IgD-negative memory B cell (primary cell): Measurements from ENCODE around the gene SRGAP3. TPM values are rescaled to one million over a fixed set of nuclear protein-coding genes. Genes with fewer than 3 reads are reported as not detected.
A peak's percentile ranks its signal among the peaks of the same experiment; 100 is the strongest.

ENCODE experiments used
- H3K27ac Mint-ChIP-seq, 3 donors: one replicate each; pipeline ENCODE4 v1.8.0; 2020 to 2022; ENCODE audit warnings: mild to moderate bottlenecking in 3 of 3, mixed read lengths in 3 of 3, moderate library complexity in 1 of 3
- H3K27me3 Mint-ChIP-seq: one replicate; pipeline ENCODE4 v1.8.0; 2021; ENCODE audit warnings: mixed read lengths
- H3K36me3 Mint-ChIP-seq: one replicate; pipeline ENCODE4 v1.8.0; 2020; ENCODE audit warnings: mild to moderate bottlenecking, mixed read lengths
- H3K4me1 Mint-ChIP-seq, 3 donors: one replicate each; pipeline ENCODE4 v1.8.0; 2020 to 2022; ENCODE audit warnings: mixed read lengths in 3 of 3, mild to moderate bottlenecking in 1 of 3
- H3K4me3 Mint-ChIP-seq, 4 donors: one replicate each; pipeline ENCODE4 v1.8.0; 2020 to 2022; ENCODE audit warnings: mild to moderate bottlenecking in 4 of 4, mixed read lengths in 4 of 4, moderate library complexity in 3 of 4
- H3K9me3 Mint-ChIP-seq, 3 donors: one replicate each; pipeline ENCODE4 v1.8.0; 2020 to 2021; ENCODE audit warnings: mixed read lengths in 3 of 3, mild to moderate bottlenecking in 1 of 3
- polyA plus RNA-seq: library from polyadenylated mRNA; unstranded; fragments of 300-500 nt; fragmentation: Illumina TruSeq; gene quantifications from one replicate; pipeline ENCODE4 v1.2.3, GENCODE V29; 2021

Gene SRGAP3
- polyA plus RNA-seq, 1 donor from 2014 or later, result 0.24 TPM

DNA sequence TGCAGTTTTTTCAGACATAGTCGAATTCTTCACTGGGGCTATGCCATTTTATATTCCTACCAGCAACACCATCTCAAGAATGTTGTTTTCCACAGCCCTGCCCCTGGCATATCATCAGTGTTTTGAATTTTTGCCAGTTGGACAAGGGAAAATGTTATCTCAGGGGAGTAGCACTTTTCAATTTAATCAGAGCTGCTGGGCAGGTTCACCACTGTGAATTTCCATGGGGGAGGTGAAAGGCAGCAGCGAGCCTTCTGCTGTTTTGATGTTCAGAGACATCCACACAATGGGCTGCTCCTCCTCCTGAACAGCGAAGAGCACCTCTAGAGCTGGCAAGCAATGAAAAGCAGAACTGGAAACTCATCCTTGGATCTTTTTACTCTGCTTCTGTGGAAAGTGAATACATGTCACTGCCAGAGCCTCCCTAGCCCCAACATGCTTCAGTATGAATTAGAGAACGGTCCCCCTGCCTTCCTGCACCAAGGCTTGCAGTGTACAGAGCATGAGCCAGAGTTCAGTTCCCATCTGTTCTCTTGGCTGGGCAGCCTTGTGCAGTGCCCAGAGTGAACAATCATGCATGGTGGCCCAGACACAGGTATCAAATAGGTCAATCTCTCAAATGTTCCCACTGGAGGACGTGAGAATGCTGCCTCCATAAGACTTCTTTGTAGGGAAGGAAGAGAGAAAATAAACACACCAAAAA lies 230.0 kb downstream of the SRGAP3 start:
- Mint-ChIP-seq H3K27ac (no peak overlapping the region), H3K9me3 (peaks cover 0 to 1% (median 0%) of the 10 kb centered on the region in 3 donors)

DNA sequence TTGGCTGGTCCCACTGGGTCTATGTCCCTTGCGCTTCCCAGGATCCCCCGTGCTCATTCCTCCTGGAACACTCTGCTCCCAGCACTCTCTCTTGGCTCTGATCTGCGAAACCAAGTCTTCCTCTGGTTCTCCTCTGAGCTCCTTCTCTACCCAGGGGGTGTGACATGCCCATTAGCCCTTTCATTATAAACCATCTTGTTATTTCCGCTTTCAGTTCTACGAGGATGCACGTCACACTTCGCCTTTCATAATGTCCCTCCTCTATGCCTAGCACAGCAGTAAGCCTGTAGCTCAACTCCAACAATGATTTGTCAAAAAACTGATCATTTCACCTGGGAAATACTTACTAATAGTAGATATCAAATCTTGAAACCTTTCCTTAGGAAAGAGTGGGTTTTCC lies 234.2 kb downstream of the SRGAP3 start:
- H3K9me3 Mint-ChIP-seq, result peaks cover 0 to 3% (median 0%) of the 10 kb centered on the region in 3 donors
- no peak overlapping the region for H3K27ac Mint-ChIP-seq
- H3K36me3 Mint-ChIP-seq, result no peaks in the 10 kb centered on the region
- H3K4me1 Mint-ChIP-seq, result peaks cover 0 to 1% (median 0%) of the 10 kb centered on the region in 3 donors
- H3K4me3 Mint-ChIP-seq, result no peak overlapping the region
- H3K27me3 Mint-ChIP-seq, result no peaks in the 10 kb centered on the region

More for the DNA sequence above, 230.0 kb downstream of the SRGAP3 start:
- no peak overlapping the region for H3K4me3 Mint-ChIP-seq
- peaks cover 0 to 1% (median 0%) of the 10 kb centered on the region in 3 donors for H3K4me1 Mint-ChIP-seq
- peaks cover 2% of the 10 kb centered on the region for H3K36me3 Mint-ChIP-seq
- H3K27me3 Mint-ChIP-seq, result peaks cover 2% of the 10 kb centered on the region

DNA sequence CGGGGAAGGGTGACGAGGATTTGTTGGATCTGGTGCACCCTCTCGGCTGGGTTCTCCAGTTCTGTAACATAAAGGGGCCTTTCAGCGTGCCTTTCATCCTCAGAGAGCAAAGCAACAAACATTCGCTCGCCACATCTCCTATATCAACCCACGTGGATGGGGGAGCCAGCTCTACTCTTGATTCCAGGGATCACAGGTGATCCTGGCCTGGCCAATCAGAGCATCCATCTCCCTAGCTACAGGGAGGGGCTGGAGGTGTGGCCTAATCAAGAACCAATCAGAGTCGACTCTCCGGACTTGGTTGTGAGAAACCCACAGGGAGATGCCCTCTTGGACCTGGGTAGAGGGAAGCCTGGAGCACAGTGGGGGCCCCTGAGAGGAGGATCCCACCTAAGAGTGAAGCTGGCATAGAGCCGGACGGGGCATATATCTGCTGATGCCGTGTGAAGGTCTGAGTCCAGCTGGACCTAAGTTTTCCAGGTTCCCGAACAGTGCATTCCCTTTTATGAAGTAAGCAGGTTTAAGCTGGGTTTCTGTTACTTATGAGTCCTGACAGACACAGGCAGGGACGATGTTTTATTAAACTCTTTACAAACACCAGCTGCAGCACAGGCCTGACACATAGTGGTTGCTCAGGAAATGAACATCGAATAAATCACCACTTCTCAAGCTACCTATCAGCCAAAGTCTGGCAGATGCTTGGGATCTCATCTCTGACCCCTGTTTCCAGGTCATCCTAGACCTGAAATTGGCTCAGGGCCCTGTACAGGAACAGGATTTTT lies 235.5 kb downstream of the SRGAP3 start:
- Mint-ChIP-seq H3K27ac (no peak overlapping the region), H3K27me3 (no peaks in the 10 kb centered on the region), H3K9me3 (peaks cover 0 to 3% (median 0%) of the 10 kb centered on the region in 3 donors), H3K4me1 (peaks cover 0 to 1% (median 0%) of the 10 kb centered on the region in 3 donors), H3K36me3 (no peaks in the 10 kb centered on the region), H3K4me3 (no peak overlapping the region)

DNA sequence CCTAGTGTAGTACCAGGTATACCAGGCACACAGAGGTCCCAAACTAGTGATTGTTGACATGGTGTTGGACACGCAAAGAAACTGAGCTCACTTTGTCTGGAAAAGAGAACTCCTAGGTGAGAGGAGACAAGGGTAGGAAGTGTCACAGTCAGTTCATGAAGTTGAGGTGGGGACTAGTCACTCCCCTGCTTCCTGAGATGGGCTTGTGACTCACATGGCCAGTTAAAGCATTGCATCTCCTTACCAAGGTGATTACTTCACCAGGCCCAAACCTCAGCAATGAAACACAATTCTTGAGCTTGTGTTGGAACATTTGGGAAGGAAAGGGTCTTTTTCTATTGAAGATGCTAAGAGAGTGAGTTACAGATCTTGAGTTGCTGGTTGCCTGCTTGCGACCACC lies 236.9 kb downstream of the SRGAP3 start:
- Mint-ChIP-seq H3K27me3 (no peaks in the 10 kb centered on the region), H3K9me3 (peaks cover 0 to 8% (median 0%) of the 10 kb centered on the region in 3 donors), H3K4me3 (no peak overlapping the region), H3K36me3 (no peaks in the 10 kb centered on the region), H3K4me1 (peaks cover 0 to 1% (median 0%) of the 10 kb centered on the region in 3 donors), H3K27ac (no peak overlapping the region)

DNA sequence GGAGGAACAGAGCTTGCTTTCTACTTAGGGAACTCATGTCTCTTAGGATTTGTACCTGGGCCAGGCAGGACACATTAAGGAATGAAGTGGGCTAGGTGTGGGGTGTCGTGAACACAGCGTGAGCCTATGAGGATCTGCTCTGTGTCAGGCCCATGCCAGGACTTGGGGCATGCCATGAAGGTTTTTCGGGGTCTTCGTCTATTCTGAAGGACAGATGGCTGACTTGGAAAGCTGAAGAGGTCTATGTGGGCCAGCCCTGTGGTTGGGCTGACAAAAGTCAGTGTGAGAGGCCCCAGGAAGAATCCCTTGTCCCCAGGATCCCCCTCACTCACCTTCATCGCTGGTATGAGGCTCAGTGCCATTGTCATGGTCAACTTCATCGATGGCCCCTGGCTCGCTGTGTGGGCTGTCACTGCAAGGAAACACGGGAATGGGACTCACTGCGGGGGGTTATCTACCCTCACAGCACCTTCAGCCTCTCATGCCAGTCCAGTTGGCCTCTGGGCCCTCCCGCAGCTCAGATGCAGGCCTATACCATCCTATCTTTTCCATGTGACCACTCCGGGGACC lies 239.4 kb downstream of the SRGAP3 start:
- Mint-ChIP-seq H3K4me3 (no peak overlapping the region), H3K27ac (no peak overlapping the region), H3K36me3 (no peaks in the 10 kb centered on the region), H3K9me3 (peaks cover 0 to 8% (median under 1%) of the 10 kb centered on the region in 3 donors), H3K27me3 (no peaks in the 10 kb centered on the region), H3K4me1 (no peaks in the 10 kb centered on the region)

DNA sequence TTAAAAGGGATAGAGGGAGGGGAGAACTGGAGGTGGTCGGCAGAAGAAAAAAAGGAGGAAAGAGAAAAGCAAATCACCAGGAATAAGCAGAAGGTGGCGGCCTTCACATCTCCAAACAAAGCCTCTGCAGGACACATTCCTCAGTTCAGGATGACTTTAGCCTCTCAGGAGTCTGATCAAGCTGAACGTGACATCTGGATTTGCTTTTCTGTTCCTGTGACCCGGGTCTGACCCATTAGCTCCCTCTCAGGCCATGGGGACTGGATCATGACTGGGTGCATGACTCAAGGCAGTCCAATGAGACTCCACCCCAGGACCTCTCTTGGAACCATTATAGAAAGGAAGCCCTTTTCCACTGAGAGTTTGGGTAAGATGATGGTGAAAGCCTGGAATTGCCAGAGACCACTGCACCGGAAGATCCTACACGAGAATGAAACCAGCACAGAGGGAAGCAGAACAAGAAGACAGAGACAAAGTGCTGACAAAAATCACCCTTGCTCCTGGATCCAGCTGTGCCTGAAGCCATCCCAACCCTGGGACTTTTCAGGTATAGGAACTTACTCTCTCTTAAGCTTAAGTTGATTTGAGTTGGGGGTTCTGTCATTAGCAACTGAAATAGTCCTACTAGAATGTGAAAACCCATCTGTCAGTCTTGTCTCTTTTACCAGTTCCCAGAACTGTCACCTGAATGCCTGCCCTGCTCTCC lies 240.7 kb downstream of the SRGAP3 start:
- no peak overlapping the region for H3K4me3 Mint-ChIP-seq
- no peaks in the 10 kb centered on the region for H3K36me3 Mint-ChIP-seq
- H3K27me3 Mint-ChIP-seq, result peaks cover 2% of the 10 kb centered on the region
- H3K4me1 Mint-ChIP-seq, result no peaks in the 10 kb centered on the region
- H3K9me3 Mint-ChIP-seq, result peaks cover 0 to 7% (median 5%) of the 10 kb centered on the region in 3 donors
- peak overlapping the region in 1 of 3 donors; percentile 70 for H3K27ac Mint-ChIP-seq

DNA sequence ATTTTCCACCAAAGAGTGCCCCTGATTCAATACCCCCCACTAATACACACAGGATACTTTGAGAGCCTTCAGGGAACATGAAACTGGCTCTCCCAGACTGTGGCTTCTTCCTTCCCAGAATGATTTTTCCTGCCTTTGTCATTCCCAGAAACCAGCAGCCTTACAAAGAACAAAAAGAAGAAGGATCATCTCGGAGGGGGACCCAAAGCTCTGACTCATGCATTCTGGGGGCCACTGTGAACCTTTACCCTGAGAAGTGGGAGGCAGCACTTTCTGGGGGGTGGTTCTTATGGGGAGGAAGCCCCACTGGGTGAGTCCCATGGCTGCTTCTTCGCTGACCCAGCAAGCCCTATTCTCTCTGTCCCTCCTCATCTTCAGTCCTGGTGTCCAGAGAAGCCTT lies 241.5 kb downstream of the SRGAP3 start:
- H3K27ac Mint-ChIP-seq, result peak overlapping the region in 1 of 3 donors; percentile 70
- no peaks in the 10 kb centered on the region for H3K36me3 Mint-ChIP-seq
- H3K27me3 Mint-ChIP-seq, result peaks cover 2% of the 10 kb centered on the region
- no peaks in the 10 kb centered on the region for H3K4me1 Mint-ChIP-seq
- H3K4me3 Mint-ChIP-seq, result no peak overlapping the region
- H3K9me3 Mint-ChIP-seq, result peaks cover 0 to 7% (median 5%) of the 10 kb centered on the region in 3 donors

DNA sequence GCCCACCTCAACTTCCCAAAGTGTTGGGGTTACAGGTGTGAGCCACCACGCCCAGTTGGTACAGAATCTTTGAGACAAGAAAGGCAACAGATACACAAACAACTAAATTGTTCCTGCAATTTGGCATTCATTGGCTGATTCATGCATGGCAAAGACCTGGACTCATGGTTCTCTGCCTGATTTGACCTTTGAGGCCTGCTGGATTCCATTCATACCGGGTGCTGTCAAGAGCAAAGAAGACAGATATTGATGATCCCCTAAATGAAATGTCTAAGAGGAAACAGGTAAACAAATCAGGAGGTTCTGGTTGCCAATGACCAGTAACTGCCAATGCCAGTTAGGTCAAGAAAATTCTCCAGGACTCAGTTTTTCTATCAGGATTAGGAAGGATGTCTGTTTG lies 242.2 kb downstream of the SRGAP3 start:
- Mint-ChIP-seq H3K4me3 (no peak overlapping the region), H3K27me3 (peaks cover 2% of the 10 kb centered on the region), H3K27ac (no peak overlapping the region), H3K36me3 (no peaks in the 10 kb centered on the region), H3K9me3 (peaks cover 0 to 5% (median 5%) of the 10 kb centered on the region in 3 donors), H3K4me1 (no peaks in the 10 kb centered on the region)

DNA sequence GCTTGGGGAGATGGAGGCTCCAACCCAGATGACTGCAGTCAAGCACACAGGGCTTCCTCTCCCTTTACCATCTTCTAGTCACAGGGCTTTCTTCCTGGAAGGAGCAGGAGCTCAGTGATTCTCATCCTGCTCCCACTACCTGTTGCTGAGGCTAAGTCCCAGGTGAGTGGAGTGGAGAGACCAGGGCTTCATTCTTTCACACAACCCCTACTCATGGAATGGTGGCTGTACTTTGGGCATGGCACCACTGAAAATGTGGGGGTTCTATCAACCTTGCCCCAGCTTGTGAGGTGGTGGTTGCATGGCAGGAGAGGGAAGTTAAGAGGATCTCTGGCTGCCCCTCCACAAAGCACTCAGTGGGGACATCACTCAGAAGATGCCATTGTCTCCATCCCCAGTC lies 249.4 kb downstream of the SRGAP3 start:
- Mint-ChIP-seq H3K27ac (no peak overlapping the region), H3K9me3 (peaks cover 0 to 5% (median 2%) of the 10 kb centered on the region in 3 donors), H3K36me3 (peaks cover 2% of the 10 kb centered on the region), H3K27me3 (peaks cover 10% of the 10 kb centered on the region), H3K4me1 (no peaks in the 10 kb centered on the region), H3K4me3 (no peak overlapping the region)

DNA sequence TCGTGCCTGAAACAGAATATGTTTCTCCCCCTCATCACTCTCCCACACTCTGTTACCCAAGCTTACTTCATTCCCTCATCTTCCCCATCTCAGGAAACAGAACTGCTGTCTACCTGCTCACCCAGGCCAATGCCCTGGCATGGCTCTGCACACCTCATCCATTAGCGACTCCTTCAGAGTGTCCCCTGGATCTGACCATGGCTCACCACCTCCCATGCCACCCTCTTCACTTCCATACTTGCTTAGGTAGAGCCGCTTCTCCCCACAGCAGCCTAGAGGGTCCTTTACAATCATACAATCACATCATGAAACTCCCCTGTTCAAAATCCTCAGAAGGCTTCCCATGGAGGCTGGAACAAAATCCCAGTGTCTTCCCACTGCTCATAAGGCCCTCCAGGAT lies 252.3 kb downstream of the SRGAP3 start:
- Mint-ChIP-seq H3K36me3 (peaks cover 2% of the 10 kb centered on the region), H3K4me3 (no peak overlapping the region), H3K9me3 (peaks cover 0 to 2% (median 0%) of the 10 kb centered on the region in 3 donors), H3K27ac (no peak overlapping the region), H3K27me3 (peaks cover 8% of the 10 kb centered on the region), H3K4me1 (no peaks in the 10 kb centered on the region)

DNA sequence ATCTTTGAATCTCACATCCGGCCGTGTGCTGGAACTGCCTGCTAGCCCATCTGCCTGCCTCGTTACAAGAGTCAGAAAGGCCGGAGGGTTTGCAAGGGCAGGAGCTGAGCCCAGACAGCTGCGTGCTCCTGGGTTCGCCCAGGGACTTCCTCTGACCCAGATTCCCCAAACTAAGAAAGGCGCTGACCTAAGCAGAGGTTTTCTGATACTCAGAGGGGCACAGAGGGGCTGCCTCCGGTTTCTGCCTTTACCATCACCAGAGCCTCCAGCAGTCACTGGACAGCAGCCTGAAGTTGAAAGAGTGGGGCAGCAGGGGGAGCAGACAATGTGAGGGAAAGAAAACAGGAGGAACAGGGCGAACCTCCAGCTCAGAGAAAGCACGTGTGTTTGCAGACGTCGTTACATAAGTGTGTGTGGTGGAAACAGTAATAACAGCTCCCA lies 252.7 kb downstream of the SRGAP3 start:
- Mint-ChIP-seq H3K9me3 (peaks cover 0 to 2% (median 0%) of the 10 kb centered on the region in 3 donors), H3K4me3 (no peak overlapping the region), H3K27me3 (peaks cover 7% of the 10 kb centered on the region), H3K27ac (no peak overlapping the region), H3K36me3 (peaks cover 2% of the 10 kb centered on the region), H3K4me1 (no peaks in the 10 kb centered on the region)

DNA sequence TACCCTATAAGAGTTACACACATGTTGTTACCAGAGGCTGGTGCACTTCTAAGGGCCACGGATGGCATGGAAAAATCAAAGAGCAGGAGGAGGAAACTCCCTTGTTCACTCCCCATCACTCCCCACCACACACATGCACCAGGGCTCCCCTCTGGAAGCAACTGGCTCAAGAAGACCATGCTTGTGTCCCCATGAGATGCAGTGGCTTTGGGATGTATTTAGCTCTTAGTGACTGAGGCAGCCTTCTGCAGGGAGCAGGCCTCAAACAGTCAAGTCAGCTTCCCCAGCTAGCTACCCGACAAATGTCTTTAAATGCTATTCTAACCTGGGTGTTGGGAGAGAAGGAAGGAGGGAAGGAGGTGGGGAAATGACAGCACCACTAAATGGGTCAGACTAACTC lies 253.2 kb downstream of the SRGAP3 start:
- no peak overlapping the region for H3K27ac Mint-ChIP-seq
- peaks cover 7% of the 10 kb centered on the region for H3K27me3 Mint-ChIP-seq
- H3K4me3 Mint-ChIP-seq, result no peak overlapping the region
- peaks cover 0 to 2% (median 0%) of the 10 kb centered on the region in 3 donors for H3K9me3 Mint-ChIP-seq
- H3K4me1 Mint-ChIP-seq, result no peaks in the 10 kb centered on the region
- H3K36me3 Mint-ChIP-seq, result peaks cover 2% of the 10 kb centered on the region

DNA sequence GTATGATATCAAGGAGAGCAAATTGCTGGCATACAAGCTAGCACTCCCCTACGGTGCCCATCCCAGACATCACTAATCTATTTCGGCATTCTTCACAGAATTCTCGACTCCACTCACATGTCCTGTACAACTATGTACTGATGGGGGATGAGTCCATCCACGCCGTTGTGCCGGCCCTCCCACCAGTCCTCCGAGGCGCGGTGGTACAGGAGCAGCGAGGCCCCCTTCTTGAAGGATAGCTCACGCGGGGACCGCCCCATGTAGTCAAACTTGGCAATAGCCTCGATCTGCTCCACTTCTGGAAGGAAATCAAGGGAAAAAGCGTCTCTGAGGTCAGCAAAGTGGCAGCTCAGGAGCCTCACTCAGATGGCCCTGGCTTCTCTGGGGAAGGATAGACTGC lies 255.2 kb downstream of the SRGAP3 start:
- no peaks in the 10 kb centered on the region for H3K36me3 Mint-ChIP-seq
- H3K27ac Mint-ChIP-seq, result no peak overlapping the region
- H3K4me3 Mint-ChIP-seq, result peak overlapping the region in 1 of 4 donors; percentile 17
- H3K4me1 Mint-ChIP-seq, result no peaks in the 10 kb centered on the region
- H3K27me3 Mint-ChIP-seq, result no peaks in the 10 kb centered on the region
- H3K9me3 Mint-ChIP-seq, result no peaks in the 10 kb centered on the region

DNA sequence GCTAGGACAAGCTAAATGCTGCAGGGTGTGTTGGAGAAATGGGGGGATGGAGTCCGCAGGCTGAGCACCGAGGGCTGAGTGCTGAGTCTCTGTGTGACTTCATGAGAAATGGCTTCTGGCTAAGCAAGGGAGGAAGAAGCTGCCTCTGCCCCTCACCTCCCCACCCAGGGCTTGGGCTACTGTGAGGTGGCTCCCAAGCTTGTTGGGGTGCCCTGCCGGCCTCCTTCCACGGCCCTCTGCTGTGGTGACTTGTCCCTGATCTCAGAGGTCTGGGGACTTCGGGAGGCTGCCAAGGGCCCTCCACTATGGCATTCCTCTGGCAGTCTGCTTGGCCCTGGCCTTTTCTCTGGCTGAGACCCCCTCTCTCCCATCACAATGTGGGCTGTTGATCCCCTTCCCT lies 256.1 kb downstream of the SRGAP3 start:
- H3K36me3 Mint-ChIP-seq, result no peaks in the 10 kb centered on the region
- no peaks in the 10 kb centered on the region for H3K9me3 Mint-ChIP-seq
- no peaks in the 10 kb centered on the region for H3K27me3 Mint-ChIP-seq
- H3K4me1 Mint-ChIP-seq, result no peaks in the 10 kb centered on the region
- H3K27ac Mint-ChIP-seq, result no peak overlapping the region
- no peak overlapping the region for H3K4me3 Mint-ChIP-seq

DNA sequence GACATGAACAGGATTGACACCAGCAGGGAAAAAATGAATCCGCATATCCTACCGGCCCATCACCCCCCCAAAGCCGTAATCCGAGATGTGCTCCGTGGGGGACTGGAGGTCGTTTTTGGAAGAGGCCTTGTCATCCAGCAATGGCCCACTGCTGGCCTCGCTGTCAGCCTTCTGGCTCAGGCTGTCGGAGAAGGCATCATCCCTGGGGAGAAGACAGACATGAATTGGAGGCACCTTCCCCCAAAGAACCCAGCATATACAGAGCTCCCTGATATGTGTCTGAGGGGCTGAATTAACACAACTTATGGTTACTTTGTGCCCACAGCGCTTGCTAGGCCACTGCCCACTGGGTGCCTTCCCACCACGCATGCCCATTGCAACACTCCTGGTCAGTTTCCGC lies 256.6 kb downstream of the SRGAP3 start:
- Mint-ChIP-seq H3K4me3 (no peak overlapping the region), H3K4me1 (no peaks in the 10 kb centered on the region), H3K36me3 (no peaks in the 10 kb centered on the region), H3K27me3 (no peaks in the 10 kb centered on the region), H3K9me3 (no peaks in the 10 kb centered on the region), H3K27ac (no peak overlapping the region)
